ENCODE measurements around the gene HOXD10.
A peak's percentile ranks its signal among the peaks of the same experiment; 100 is the strongest.

Gene HOXD10

GRCh38 chr2:176149939-176150583, 33.5 kb downstream of the HOXD10 start:
- no peaks in the 10 kb centered on the region for H3K27me3 ChIP-seq (ENCODE audit: low read depth)
- H3K36me3 ChIP-seq (replicated peaks): peaks cover 8% of the 10 kb centered on the region; the same call in 1 of the 2 replicates
- no peak overlapping the region for H3K4me3 ChIP-seq
- DNase-seq (ENCODE audit: low spot score in 2 of 2): no peak
- in situ Hi-C loops (cut with MboI; ENCODE audit: low sequenced_read_pairs): no loop called here
- H3K4me1 ChIP-seq: peaks cover 9% of the 10 kb centered on the region
- no peaks in the 10 kb centered on the region for H3K9me3 ChIP-seq

DNA sequence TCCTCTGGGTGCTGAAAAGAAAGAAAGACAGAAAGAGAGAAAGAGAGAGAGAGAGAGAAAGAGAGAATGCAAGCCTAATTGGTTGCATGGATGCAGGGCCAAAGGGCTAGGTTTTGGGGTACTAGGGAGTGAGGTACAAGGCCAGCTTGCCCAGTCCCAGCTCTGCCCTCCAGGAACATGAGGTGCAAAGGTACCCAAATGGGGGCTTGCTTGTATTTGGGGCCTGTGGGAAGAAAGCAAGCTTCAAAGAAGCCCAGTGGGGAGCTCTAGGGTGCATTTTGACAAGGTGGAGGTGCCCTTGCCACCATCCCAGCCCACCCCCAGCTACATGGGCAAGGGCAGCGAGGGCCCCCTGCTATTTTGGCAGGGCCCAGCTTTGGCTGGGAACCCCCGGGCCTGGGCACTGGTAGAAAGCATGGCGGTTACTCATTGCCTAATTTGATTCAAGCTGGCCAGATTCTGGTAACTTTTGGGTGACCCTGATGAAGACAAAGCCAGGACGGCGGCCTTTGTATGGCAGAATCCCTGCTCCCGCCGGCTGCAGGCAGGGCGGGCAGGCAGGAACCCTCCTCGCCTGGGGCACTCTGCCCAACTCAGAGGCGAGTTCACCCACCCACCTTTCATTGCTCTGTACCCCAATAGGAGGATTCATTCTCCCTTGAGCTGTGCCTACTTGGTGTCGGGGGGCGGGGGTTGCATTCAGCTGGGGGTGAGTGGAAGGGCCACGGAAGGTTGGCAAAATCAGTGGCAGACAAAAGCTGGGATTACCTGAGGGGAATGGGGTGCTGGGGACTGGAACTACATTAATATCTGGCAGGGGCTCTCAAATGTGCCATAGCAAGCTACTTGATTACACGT, 34.2 kb downstream of the HOXD10 start:
- H3K36me3 ChIP-seq (replicated peaks): peaks cover 7% of the 10 kb centered on the region; the same call in 1 of the 2 replicates
- H3K9me3 ChIP-seq: no peaks in the 10 kb centered on the region
- H3K27me3 ChIP-seq (ENCODE audit: low read depth): no peaks in the 10 kb centered on the region
- H3K4me1 ChIP-seq: peaks cover 10% of the 10 kb centered on the region
- in situ Hi-C loops (cut with MboI; ENCODE audit: low sequenced_read_pairs): no loop called here
- no peak overlapping the region for H3K4me3 ChIP-seq
- DNase-seq (ENCODE audit: low spot score in 2 of 2): no peak

GRCh38 chr2:176151442-176152287, 35.1 kb downstream of the HOXD10 start, which contains the start of gene HOXD4:
TSS of gene HOXD4 (plus strand) at chr2:176151550. CDS start at chr2:176151634, 84 bp downstream.
- Histone ChIP-seq H3K27me3 (ENCODE audit: low read depth) (no peaks in the 10 kb centered on the region), H3K36me3 (replicated peaks) (peaks cover 5% of the 10 kb centered on the region; the same call in 1 of the 2 replicates), H3K4me1 (peaks cover 3% of the 10 kb centered on the region), H3K4me3 (no peak within 1 kb of the TSS), H3K9me3 (no peaks in the 10 kb centered on the region)
- in situ Hi-C loops (cut with MboI; ENCODE audit: low sequenced_read_pairs): no loop called here
- DNase-seq (ENCODE audit: low spot score in 2 of 2): no peak

DNA sequence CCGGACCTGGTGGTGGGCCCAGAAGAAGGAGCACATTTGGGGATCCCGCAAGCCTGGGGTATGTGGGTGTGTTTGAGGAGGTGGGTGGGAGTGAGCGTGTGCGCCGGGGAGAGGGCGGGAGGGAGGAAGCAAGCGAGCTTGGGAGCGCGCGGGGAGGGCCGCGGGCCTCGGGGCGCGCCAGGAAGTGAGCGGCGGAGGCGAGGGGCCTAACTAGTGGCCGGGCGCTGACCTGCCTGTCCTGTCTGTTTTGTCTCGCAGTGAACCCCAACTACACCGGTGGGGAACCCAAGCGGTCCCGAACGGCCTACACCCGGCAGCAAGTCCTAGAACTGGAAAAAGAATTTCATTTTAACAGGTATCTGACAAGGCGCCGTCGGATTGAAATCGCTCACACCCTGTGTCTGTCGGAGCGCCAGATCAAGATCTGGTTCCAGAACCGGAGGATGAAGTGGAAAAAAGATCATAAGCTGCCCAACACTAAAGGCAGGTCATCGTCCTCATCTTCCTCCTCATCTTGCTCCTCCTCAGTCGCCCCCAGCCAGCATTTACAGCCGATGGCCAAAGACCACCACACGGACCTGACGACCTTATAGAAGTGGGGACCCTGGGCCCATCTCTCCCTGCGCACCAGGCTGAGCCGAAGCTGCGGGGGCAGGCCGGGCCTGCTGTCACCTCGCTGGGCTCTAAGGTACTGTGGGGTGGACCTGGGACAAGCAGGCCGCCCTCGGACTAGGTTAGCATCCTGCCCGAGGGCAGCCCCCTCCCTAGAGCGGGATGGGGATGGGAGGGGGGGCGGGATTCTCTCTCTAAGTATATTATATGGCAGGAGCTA, 36.0 kb downstream of the HOXD10 start:
- H3K4me1 ChIP-seq: peaks cover 9% of the 10 kb centered on the region
- DNase-seq (ENCODE audit: low spot score in 2 of 2): no peak
- no peaks in the 10 kb centered on the region for H3K9me3 ChIP-seq
- in situ Hi-C loops (cut with MboI; ENCODE audit: low sequenced_read_pairs): no loop called here
- no peaks in the 10 kb centered on the region for H3K27me3 ChIP-seq (ENCODE audit: low read depth)
- no peak overlapping the region for H3K4me3 ChIP-seq
- peaks cover 5% of the 10 kb centered on the region; the same call in 1 of the 2 replicates for H3K36me3 ChIP-seq (replicated peaks)

GRCh38 chr2:176154576-176155252, 38.1 kb downstream of the HOXD10 start:
- H3K4me1 ChIP-seq: peaks cover 16% of the 10 kb centered on the region
- H3K4me3 ChIP-seq: no peak overlapping the region
- H3K9me3 ChIP-seq: no peaks in the 10 kb centered on the region
- DNase-seq (ENCODE audit: low spot score in 2 of 2): no peak
- peaks cover 5% of the 10 kb centered on the region; the same call in 1 of the 2 replicates for H3K36me3 ChIP-seq (replicated peaks)
- in situ Hi-C loops (cut with MboI; ENCODE audit: low sequenced_read_pairs): no loop called here
- H3K27me3 ChIP-seq (ENCODE audit: low read depth): no peaks in the 10 kb centered on the region

DNA sequence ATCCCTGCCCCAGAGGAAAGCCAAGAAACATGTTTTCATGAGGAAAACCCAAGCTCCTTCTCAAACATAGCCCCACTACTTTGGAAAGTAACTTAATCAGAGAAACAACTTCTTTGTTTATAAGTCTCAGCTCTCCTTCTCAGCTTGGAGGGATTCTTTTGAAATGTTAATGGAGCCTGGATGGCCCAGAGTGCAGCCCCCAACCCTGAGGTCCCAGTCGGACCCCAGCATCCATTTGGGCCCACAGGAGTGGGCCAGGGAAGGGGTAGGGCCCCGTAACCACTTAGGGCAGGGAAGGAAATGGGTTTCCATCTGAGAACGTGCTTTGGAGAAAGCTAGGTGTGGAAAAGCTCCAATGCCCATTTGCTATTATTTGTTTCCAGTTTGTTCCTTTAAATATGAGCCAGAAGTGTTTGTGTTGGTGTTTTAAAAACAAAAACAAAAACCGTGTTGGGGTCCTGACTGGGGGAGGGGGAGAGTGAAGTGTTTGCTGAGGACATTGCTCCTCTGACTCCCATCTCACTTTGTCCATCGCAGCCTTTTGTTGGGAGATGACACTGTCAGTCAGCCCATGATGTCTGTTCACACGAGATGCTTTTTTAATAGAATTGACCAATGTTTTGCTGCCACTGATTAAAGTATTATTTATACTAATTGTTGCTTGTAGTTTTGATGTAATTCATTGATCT, 38.9 kb downstream of the HOXD10 start:
- Histone ChIP-seq H3K9me3 (no peaks in the 10 kb centered on the region), H3K36me3 (replicated peaks) (peaks cover 5% of the 10 kb centered on the region; the same call in 1 of the 2 replicates), H3K27me3 (ENCODE audit: low read depth) (no peaks in the 10 kb centered on the region), H3K4me1 (peaks cover 16% of the 10 kb centered on the region), H3K4me3 (no peak overlapping the region)
- in situ Hi-C loops (cut with MboI; ENCODE audit: low sequenced_read_pairs): no loop called here
- no peak for DNase-seq (ENCODE audit: low spot score in 2 of 2)

- Histone ChIP-seq H3K9me3 (no peaks in the 10 kb centered on the region; the same call in 1 of the 2 replicates), H3K4me1 (peaks cover 16% of the 10 kb centered on the region), H3K36me3 (replicated peaks) (peaks cover 5% of the 10 kb centered on the region; the same call in 1 of the 2 replicates), H3K27me3 (ENCODE audit: low read depth) (no peaks in the 10 kb centered on the region), H3K4me3 (no peak overlapping the region)
- DNase-seq (ENCODE audit: low spot score in 2 of 2): no peak
- in situ Hi-C loops (cut with MboI; ENCODE audit: low sequenced_read_pairs): no loop called here
Measured at GRCh38 chr2:176156301-176156806, 39.8 kb downstream of the HOXD10 start.

- peak within 1 kb of the TSS; percentile 31 for H3K4me3 ChIP-seq
- H3K9me3 ChIP-seq: no peaks in the 10 kb centered on the region; the same call in 1 of the 2 replicates
- no peak for DNase-seq (ENCODE audit: low spot score in 2 of 2)
- no peaks in the 10 kb centered on the region for H3K27me3 ChIP-seq (ENCODE audit: low read depth)
- H3K4me1 ChIP-seq: peaks cover 16% of the 10 kb centered on the region
- peaks cover 5% of the 10 kb centered on the region; the same call in 1 of the 2 replicates for H3K36me3 ChIP-seq (replicated peaks)
- in situ Hi-C loops (cut with MboI; ENCODE audit: low sequenced_read_pairs): no loop called here
Measured at GRCh38 chr2:176156807-176157498, 40.4 kb downstream of the HOXD10 start, which contains the start of gene HOXD3. TSS of gene HOXD3 (plus strand) at chr2:176157307. CDS start at chr2:176169115, 11,808 bp downstream.

- Histone ChIP-seq H3K4me3 (peak overlapping the region; percentile 31), H3K36me3 (replicated peaks) (peaks cover 5% of the 10 kb centered on the region; the same call in 1 of the 2 replicates), H3K4me1 (peaks cover 16% of the 10 kb centered on the region), H3K27me3 (ENCODE audit: low read depth) (no peaks in the 10 kb centered on the region), H3K9me3 (no peaks in the 10 kb centered on the region; the same call in 1 of the 2 replicates)
- in situ Hi-C loops (cut with MboI; ENCODE audit: low sequenced_read_pairs): no loop called here
- peak; percentile 90 to 93 for DNase-seq (ENCODE audit: low spot score in 2 of 2)
Measured at GRCh38 chr2:176157499-176158185, 41.1 kb downstream of the HOXD10 start.

- Histone ChIP-seq H3K4me1 (peaks cover 16% of the 10 kb centered on the region), H3K9me3 (no peaks in the 10 kb centered on the region; the same call in 1 of the 2 replicates), H3K27me3 (ENCODE audit: low read depth) (no peaks in the 10 kb centered on the region), H3K4me3 (peak overlapping the region; percentile 31), H3K36me3 (replicated peaks) (peaks cover 4% of the 10 kb centered on the region; the same call in 1 of the 2 replicates)
- in situ Hi-C loops (cut with MboI; ENCODE audit: low sequenced_read_pairs): no loop called here
- peak in 1 of 2 experiments; percentile 73 for DNase-seq (ENCODE audit: low spot score in 2 of 2)
Measured at GRCh38 chr2:176158186-176158591, 41.6 kb downstream of the HOXD10 start.
